Left ventricle myocardium inferior (tissue), 1 donor: ENCODE data around the gene NTRK3. TPM values are rescaled to one million over a fixed set of nuclear protein-coding genes. Genes with fewer than 3 reads are reported as not detected.

Experiments
- DNase-seq: peaks from one replicate; pipeline ENCODE4 v3.0.0-alpha.2; 2020
- H3K27ac ChIP-seq: fragments of 200-600 bp; replicated peaks from 2 replicates; pipeline ENCODE4 v1.8.0; 2021
- H3K27me3 ChIP-seq: fragments of 200-600 bp; 2 replicates; pipeline ENCODE4 v1.8.0; 2021; ENCODE audit warnings: low read depth
- H3K36me3 ChIP-seq: fragments of 200-600 bp; 2 replicates; pipeline ENCODE4 v1.8.0; 2021
- H3K4me1 ChIP-seq: fragments of 200-600 bp; 2 replicates; pipeline ENCODE4 v1.8.0; 2021
- H3K4me3 ChIP-seq: fragments of 200-600 bp; 2 replicates; pipeline ENCODE4 v1.8.0; 2021; ENCODE audit warnings: mild to moderate bottlenecking, moderate library complexity
- H3K9me3 ChIP-seq: fragments of 200-600 bp; replicated peaks from 2 replicates; pipeline ENCODE4 v1.8.0; 2021
- CTCF ChIP-seq: fragments of 200-600 bp; IDR thresholded peaks from 2 replicates; pipeline ENCODE4 v1.8.0; 2021; ENCODE audit warnings: antibody characterized with exemption, mild to moderate bottlenecking, borderline replicate concordance
- intact Hi-C: fragments of 100-400 bp; cut with micrococcal nuclease; formaldehyde crosslinking; loops from one replicate; pipeline ENCODE4 v1.11.0; 2022
- total RNA-seq: library from RNA; stranded (reverse); fragmentation: NEBNext Ultra II Directional; extraction: Animal tissue kit (Norgen Biotek cat#: 25700); gene quantifications from one replicate; pipeline ENCODE4 v1.2.1, GENCODE V29; 2021
- donor health status: DM: no; HTN: yes; CAD: no; lungs with severe emphysema.

Gene NTRK3
- total RNA-seq, 1 donor from 2014 or later: 1.6 TPM

GRCh38 chr15:87871731-87872320 lies 384.7 kb downstream of the NTRK3 start:
- H3K4me3 ChIP-seq: no peak overlapping the region
- no peaks in the 10 kb centered on the region for H3K27me3 ChIP-seq
- H3K27ac ChIP-seq: no peak overlapping the region
- no peak for DNase-seq
- no peak for TF ChIP-seq CTCF
- intact Hi-C loops: no loop called here
- no peaks in the 10 kb centered on the region for H3K36me3 ChIP-seq
- H3K4me1 ChIP-seq: peaks cover 1% of the 10 kb centered on the region
- no peaks in the 10 kb centered on the region for H3K9me3 ChIP-seq

- intact Hi-C loops: no loop called here
- no peak overlapping the region for H3K27ac ChIP-seq
- no peak overlapping the region for H3K4me3 ChIP-seq
- no peaks in the 10 kb centered on the region for H3K9me3 ChIP-seq
- no peak for TF ChIP-seq CTCF
- no peaks in the 10 kb centered on the region for H3K4me1 ChIP-seq
- no peaks in the 10 kb centered on the region for H3K36me3 ChIP-seq
- DNase-seq: no peak
- H3K27me3 ChIP-seq: no peaks in the 10 kb centered on the region
Measured at GRCh38 chr15:87871258-87871681, 385.3 kb downstream of the NTRK3 start.

- intact Hi-C loops: no loop called here
- Histone ChIP-seq H3K27me3 (no peaks in the 10 kb centered on the region), H3K9me3 (no peaks in the 10 kb centered on the region), H3K27ac (no peak overlapping the region), H3K36me3 (no peaks in the 10 kb centered on the region), H3K4me1 (no peaks in the 10 kb centered on the region), H3K4me3 (no peak overlapping the region)
- no peak for TF ChIP-seq CTCF
- no peak for DNase-seq
Measured at GRCh38 chr15:87866961-87867360, 389.6 kb downstream of the NTRK3 start.

- no peaks in the 10 kb centered on the region for H3K4me1 ChIP-seq
- no peak overlapping the region for H3K27ac ChIP-seq
- no peaks in the 10 kb centered on the region for H3K36me3 ChIP-seq
- intact Hi-C loops: no loop called here
- H3K27me3 ChIP-seq: no peaks in the 10 kb centered on the region
- DNase-seq: no peak
- TF ChIP-seq CTCF: no peak
- no peak overlapping the region for H3K4me3 ChIP-seq
- no peaks in the 10 kb centered on the region for H3K9me3 ChIP-seq
Measured at GRCh38 chr15:87863152-87863551, 393.4 kb downstream of the NTRK3 start.

GRCh38 chr15:87860743-87861142 lies 395.8 kb downstream of the NTRK3 start:
- intact Hi-C loops: no loop called here
- H3K27me3 ChIP-seq: no peaks in the 10 kb centered on the region
- no peak overlapping the region for H3K4me3 ChIP-seq
- no peaks in the 10 kb centered on the region for H3K4me1 ChIP-seq
- H3K27ac ChIP-seq: no peak overlapping the region
- no peak for DNase-seq
- no peaks in the 10 kb centered on the region for H3K9me3 ChIP-seq
- H3K36me3 ChIP-seq: no peaks in the 10 kb centered on the region
- no peak for TF ChIP-seq CTCF
